ENCODE results near the gene CUEDC2.

- no peak for TF ChIP-seq POLR2A (IDR thresholded peaks at IDR 0.05)
- no peak for TF ChIP-seq CTCF (IDR thresholded peaks at IDR 0.05)
Observed at GRCh38 chr10:102408728-102409603, 23.4 kb downstream of the CUEDC2 start.

Data from testis (tissue), 2 donors.